CD4-positive, alpha-beta T cell (primary cell): ENCODE measurements around the gene SLC20A1. TPM values are rescaled to one million over a fixed set of nuclear protein-coding genes. Genes with fewer than 3 reads are reported as not detected.

Source experiments
- ATAC-seq: fragments of 200-7000 bp; cut with Tn5 transposase; one replicate; pipeline ENCODE4 v1.10.0; 2022; ENCODE audit warnings: mild to moderate bottlenecking; ENCODE audit not compliant: poor library complexity
- CTCF ChIA-PET: fragments of 350-600 bp; sonication (Branson Sonifier 250); formaldehyde crosslinking; loops from one replicate; lab custom pipeline; 2021; ENCODE audit warnings: antibody characterized with exemption, inconsistent platforms; lab: Charles Lee
- POLR2A ChIA-PET: fragments of 350-600 bp; sonication (Branson Sonifier 250); formaldehyde crosslinking; loops from one replicate; lab custom pipeline; 2021; ENCODE audit warnings: antibody characterized with exemption, inconsistent platforms; lab: Charles Lee
- DNase-seq, 14 experiments: peaks; one replicate each; pipeline ENCODE4 v3.0.0-alpha.2; 2013 to 2020; ENCODE audit warnings: mixed read lengths in 2 of 14
- H3K27ac ChIP-seq, 2 donors: one replicate each; pipeline versions ENCODE4 v1.5.1 to v1.7.0; 2013; ENCODE audit warnings: low read length in 2 of 2, low read depth in 1 of 2, mild to moderate bottlenecking in 1 of 2
- H3K27me3 ChIP-seq, 2 experiments: 1 replicate in 1 of 2; 2 replicates in 1 of 2; pipeline versions ENCODE4 v1.6.1 to v1.7.0; 2013; ENCODE audit warnings: low read length in 2 of 2, control low read depth in 1 of 2, mild to moderate bottlenecking in 1 of 2, moderate library complexity in 1 of 2; ENCODE audit not compliant: insufficient read depth in 2 of 2, control insufficient read depth in 1 of 2
- H3K36me3 ChIP-seq: one replicate; pipeline ENCODE4 v1.6.1; 2013; ENCODE audit warnings: low read length, control low read depth; ENCODE audit not compliant: insufficient read depth
- H3K4me1 ChIP-seq: one replicate; pipeline ENCODE4 v1.6.1; 2013; ENCODE audit warnings: low read length, control low read depth; ENCODE audit not compliant: insufficient read depth
- H3K4me3 ChIP-seq: one replicate; pipeline ENCODE4 v1.5.1; 2013; ENCODE audit warnings: mild to moderate bottlenecking, low read length, moderate library complexity
- H3K9me3 ChIP-seq, 2 experiments: 1 replicate in 1 of 2; 2 replicates in 1 of 2; pipeline versions ENCODE4 v1.6.1 to v1.7.0; 2013; ENCODE audit warnings: low read length in 2 of 2, mild to moderate bottlenecking in 2 of 2, control low read depth in 1 of 2, moderate library complexity in 1 of 2; ENCODE audit not compliant: control insufficient read depth in 1 of 2, insufficient read depth in 1 of 2
- H3K27ac Mint-ChIP-seq: one replicate; pipeline ENCODE4 v1.8.0; 2020; ENCODE audit warnings: mixed read lengths
- H3K27me3 Mint-ChIP-seq: one replicate; pipeline ENCODE4 v1.8.0; 2021; ENCODE audit warnings: mixed read lengths
- H3K36me3 Mint-ChIP-seq: one replicate; pipeline ENCODE4 v1.8.0; 2021; ENCODE audit warnings: low read depth, mixed read lengths
- H3K4me1 Mint-ChIP-seq: one replicate; pipeline ENCODE4 v1.8.0; 2021; ENCODE audit warnings: low read depth, mixed read lengths
- H3K4me3 Mint-ChIP-seq: one replicate; pipeline ENCODE4 v1.8.0; 2020; ENCODE audit warnings: mild to moderate bottlenecking, mixed read lengths
- H3K9me3 Mint-ChIP-seq: one replicate; pipeline ENCODE4 v1.8.0; 2020; ENCODE audit warnings: mixed read lengths
- CTCF ChIP-seq: fragments of 200-600 bp; IDR thresholded peaks from one replicate; pipeline ENCODE4 v1.8.0; 2022; ENCODE audit warnings: antibody characterized with exemption, mild to moderate bottlenecking
- intact Hi-C, 2 experiments: fragments of 100-400 bp; cut with DNase I in 1 of 2; cut with micrococcal nuclease in 1 of 2; formaldehyde crosslinking; loops; one replicate each; pipeline versions ENCODE4 v1.15.1 to v1.9.0; 2023 to 2025; cut with DNase I, micrococcal nuclease
- total RNA-seq, 174 experiments: library from RNA in 2 of 174; stranded (reverse) in 2 of 174; gene quantifications; one replicate each; pipeline ENCODE4 v1.2.3 and lab custom pipeline; 2021 to 2026

Gene SLC20A1
- total RNA-seq, 2 experiments from 2014 or later: 130 to 139 TPM

- DNase-seq (peak in 12 of 14 experiments; percentile 12 to 85 (median 35)), ATAC-seq (peak; percentile 69)
- no peaks in the 10 kb centered on the region for H3K36me3 ChIP-seq
- peak overlapping the region; percentile 14 for H3K4me3 Mint-ChIP-seq
- H3K4me1 Mint-ChIP-seq: peaks cover 22% of the 10 kb centered on the region
- no peaks in the 10 kb centered on the region for H3K9me3 ChIP-seq
- intact Hi-C loops: no loop called here
- peaks cover 0 to 3% of the 10 kb centered on the region in 2 experiments for H3K27me3 ChIP-seq
- ChIA-PET CTCF (interaction anchor here (0.8 to 4.0 kb wide), 3 partner anchors 34 to 92 kb away, joined by 4 to 41 read pairs (median 5); no protein-coding TSS in a partner anchor), POLR2A (interaction anchor here (0.8 to 3.9 kb wide), 9 partner anchors 13 to 93 kb away, joined by 3 to 26 read pairs (median 4); partner anchors contain the start of gene SLC20A1)
- no peaks in the 10 kb centered on the region for H3K9me3 Mint-ChIP-seq
- TF ChIP-seq CTCF: no peak
- no peaks in the 10 kb centered on the region for H3K27me3 Mint-ChIP-seq
- H3K4me3 ChIP-seq: no peak overlapping the region
- H3K27ac ChIP-seq: peak overlapping the region in 1 of 2 donors; percentile 48
- H3K36me3 Mint-ChIP-seq: no peaks in the 10 kb centered on the region
- H3K27ac Mint-ChIP-seq: peak overlapping the region; percentile 51
- peaks cover 31% of the 10 kb centered on the region for H3K4me1 ChIP-seq
Observed at GRCh38 chr2:112692495-112692911, 46.8 kb downstream of the SLC20A1 start.

GRCh38 chr2:112692918-112693317 lies 47.2 kb downstream of the SLC20A1 start:
- H3K4me3 Mint-ChIP-seq: peak overlapping the region; percentile 14
- H3K9me3 ChIP-seq: no peaks in the 10 kb centered on the region
- no peaks in the 10 kb centered on the region for H3K9me3 Mint-ChIP-seq
- no peaks in the 10 kb centered on the region for H3K27me3 Mint-ChIP-seq
- no peak for TF ChIP-seq CTCF
- CTCF ChIA-PET: interaction anchor here (4.0 kb wide), 1 partner anchor 66 kb away, joined by 41 read pairs; no protein-coding TSS in a partner anchor
- peak in 1 of 14 experiments; percentile 34 for DNase-seq
- H3K4me3 ChIP-seq: no peak overlapping the region
- peaks cover 0 to 3% of the 10 kb centered on the region in 2 experiments for H3K27me3 ChIP-seq
- H3K36me3 Mint-ChIP-seq: no peaks in the 10 kb centered on the region
- ATAC-seq: no peak
- intact Hi-C loops: no loop called here
- H3K4me1 ChIP-seq: peaks cover 31% of the 10 kb centered on the region
- H3K36me3 ChIP-seq: no peaks in the 10 kb centered on the region
- POLR2A ChIA-PET: interaction anchor here (0.8 to 3.9 kb wide), 8 partner anchors 14 to 93 kb away, joined by 3 to 26 read pairs (median 4); partner anchors contain the start of gene SLC20A1
- H3K27ac Mint-ChIP-seq: peak overlapping the region; percentile 51
- H3K27ac ChIP-seq: peak overlapping the region in 1 of 2 donors; percentile 48
- H3K4me1 Mint-ChIP-seq: peaks cover 22% of the 10 kb centered on the region

DNA sequence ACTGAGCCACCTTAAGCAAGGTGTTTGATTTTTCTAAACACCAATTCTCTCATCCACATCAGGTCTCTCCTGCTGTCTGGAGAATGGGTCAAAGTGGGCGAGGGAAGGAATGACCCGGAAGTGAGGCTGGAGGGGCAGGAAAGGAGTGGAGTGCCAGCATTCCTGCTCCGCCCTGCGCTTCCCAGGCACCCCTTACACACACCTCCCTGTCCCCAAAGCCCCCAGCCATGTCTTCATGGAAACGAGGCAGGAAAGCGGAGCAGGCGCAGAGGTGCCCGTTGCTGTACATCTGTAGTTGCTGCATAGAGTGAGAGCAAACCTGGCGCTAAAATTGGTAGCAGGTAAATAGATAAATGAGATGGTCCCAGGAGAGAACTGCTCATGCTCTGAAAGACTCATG lies 47.9 kb downstream of the SLC20A1 start:
- H3K27me3 Mint-ChIP-seq: peaks cover 2% of the 10 kb centered on the region
- Histone ChIP-seq H3K4me1 (peaks cover 31% of the 10 kb centered on the region), H3K27ac (no peak overlapping the region), H3K4me3 (no peak overlapping the region), H3K9me3 (no peaks in the 10 kb centered on the region), H3K36me3 (no peaks in the 10 kb centered on the region), H3K27me3 (peaks cover 0 to 3% of the 10 kb centered on the region in 2 experiments)
- no peak overlapping the region for H3K27ac Mint-ChIP-seq
- H3K9me3 Mint-ChIP-seq: no peaks in the 10 kb centered on the region
- H3K36me3 Mint-ChIP-seq: no peaks in the 10 kb centered on the region
- DNase-seq: no peak
- no peak for ATAC-seq
- no peak for TF ChIP-seq CTCF
- peaks cover 22% of the 10 kb centered on the region for H3K4me1 Mint-ChIP-seq
- ChIA-PET POLR2A (interaction anchor here (2.1 kb wide), 1 partner anchor 63 kb away, joined by 10 read pairs; no protein-coding TSS in a partner anchor), CTCF (no interaction called here)
- no peak overlapping the region for H3K4me3 Mint-ChIP-seq
- intact Hi-C loops: no loop called here
